GM20000 (cell line): ENCODE data around the gene DSCAML1.

Experiments used
- DNase-seq: peaks from one replicate; pipeline ENCODE4 v3.0.0; 2012; ENCODE audit warnings: low spot score
- CTCF ChIP-seq: IDR thresholded peaks from 2 replicates; pipeline ENCODE4 v1.5.1; 2012; ENCODE audit warnings: mild to moderate bottlenecking, control low read depth; ENCODE audit errors: extremely low read depth, missing control alignments

The DSCAML1 gene

GRCh38 chr11:117834838-117835443 is 37.9 kb upstream of the DSCAML1 start:
- no peak for DNase-seq
- no peak for TF ChIP-seq CTCF

- DNase-seq = no peak
- TF ChIP-seq CTCF = no peak
Observed at GRCh38 chr11:117834068-117834810, 37.2 kb upstream of the DSCAML1 start.

GRCh38 chr11:117833401-117833891 is 36.4 kb upstream of the DSCAML1 start:
- no peak for TF ChIP-seq CTCF
- no peak for DNase-seq

- no peak for TF ChIP-seq CTCF
- DNase-seq = no peak
Observed at GRCh38 chr11:117832511-117832910, 35.5 kb upstream of the DSCAML1 start.

- DNase-seq = no peak
Observed at GRCh38 chr11:117831661-117832415, 34.8 kb upstream of the DSCAML1 start.

GRCh38 chr11:117830674-117831351 is 33.8 kb upstream of the DSCAML1 start:
- TF ChIP-seq CTCF = no peak

More at GRCh38 chr11:117831661-117832415, 34.8 kb upstream of the DSCAML1 start:
- TF ChIP-seq CTCF = no peak

More at GRCh38 chr11:117830674-117831351, 33.8 kb upstream of the DSCAML1 start:
- DNase-seq = no peak
